ENCODE data around the gene TTLL3.

The TTLL3 gene

DNA sequence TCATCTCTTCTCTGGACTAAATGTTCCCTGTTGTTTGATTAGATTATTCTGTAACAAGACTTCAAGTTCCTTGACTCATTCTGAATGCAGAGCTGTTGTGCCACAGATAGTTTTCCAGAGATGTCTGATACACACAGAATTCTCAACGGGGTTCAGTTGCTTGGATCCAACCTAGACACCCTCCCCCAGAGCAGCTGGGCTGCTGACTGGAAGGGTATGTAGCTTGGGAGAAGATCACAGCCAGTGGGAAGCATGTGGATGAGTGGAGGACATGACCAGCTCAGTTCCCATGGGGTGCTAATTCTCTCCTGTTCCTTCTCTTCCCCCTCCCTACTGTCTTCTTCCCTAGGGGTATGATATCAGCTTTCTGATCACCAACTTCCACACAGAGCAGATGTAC lies 6.6 kb upstream of the TTLL3 start:
- Histone ChIP-seq H3K27me3 (ENCODE audit: insufficient read depth, low read depth) (no peaks in the 10 kb centered on the region), H3K27ac (no peak overlapping the region), H3K9ac (no peak overlapping the region), H4K20me1 (ENCODE audit: insufficient read depth) (no peaks in the 10 kb centered on the region), H3K79me2 (ENCODE audit: insufficient read depth, low read depth) (no peaks in the 10 kb centered on the region), H3K4me1 (ENCODE audit: low read depth, poor library complexity, severe bottlenecking) (peaks cover 2% of the 10 kb centered on the region), H3K4me2 (no peak overlapping the region), H3K36me3 (ENCODE audit: insufficient read depth) (no peaks in the 10 kb centered on the region; the same call in 1 of the 2 replicates), H2AFZ (ENCODE audit: low read depth) (no peak overlapping the region), H3K4me3 (IDR thresholded peaks at IDR 0.05; ENCODE audit: insufficient read depth, low read depth, low read length) (no peak overlapping the region)
- TF ChIP-seq, protein P1, sequence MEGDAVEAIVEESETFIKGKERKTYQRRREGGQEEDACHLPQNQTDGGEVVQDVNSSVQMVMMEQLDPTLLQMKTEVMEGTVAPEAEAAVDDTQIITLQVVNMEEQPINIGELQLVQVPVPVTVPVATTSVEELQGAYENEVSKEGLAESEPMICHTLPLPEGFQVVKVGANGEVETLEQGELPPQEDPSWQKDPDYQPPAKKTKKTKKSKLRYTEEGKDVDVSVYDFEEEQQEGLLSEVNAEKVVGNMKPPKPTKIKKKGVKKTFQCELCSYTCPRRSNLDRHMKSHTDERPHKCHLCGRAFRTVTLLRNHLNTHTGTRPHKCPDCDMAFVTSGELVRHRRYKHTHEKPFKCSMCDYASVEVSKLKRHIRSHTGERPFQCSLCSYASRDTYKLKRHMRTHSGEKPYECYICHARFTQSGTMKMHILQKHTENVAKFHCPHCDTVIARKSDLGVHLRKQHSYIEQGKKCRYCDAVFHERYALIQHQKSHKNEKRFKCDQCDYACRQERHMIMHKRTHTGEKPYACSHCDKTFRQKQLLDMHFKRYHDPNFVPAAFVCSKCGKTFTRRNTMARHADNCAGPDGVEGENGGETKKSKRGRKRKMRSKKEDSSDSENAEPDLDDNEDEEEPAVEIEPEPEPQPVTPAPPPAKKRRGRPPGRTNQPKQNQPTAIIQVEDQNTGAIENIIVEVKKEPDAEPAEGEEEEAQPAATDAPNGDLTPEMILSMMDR (conservative IDR thresholded peaks at IDR 0.05; ENCODE audit: low read depth, low read length) = no peak

DNA sequence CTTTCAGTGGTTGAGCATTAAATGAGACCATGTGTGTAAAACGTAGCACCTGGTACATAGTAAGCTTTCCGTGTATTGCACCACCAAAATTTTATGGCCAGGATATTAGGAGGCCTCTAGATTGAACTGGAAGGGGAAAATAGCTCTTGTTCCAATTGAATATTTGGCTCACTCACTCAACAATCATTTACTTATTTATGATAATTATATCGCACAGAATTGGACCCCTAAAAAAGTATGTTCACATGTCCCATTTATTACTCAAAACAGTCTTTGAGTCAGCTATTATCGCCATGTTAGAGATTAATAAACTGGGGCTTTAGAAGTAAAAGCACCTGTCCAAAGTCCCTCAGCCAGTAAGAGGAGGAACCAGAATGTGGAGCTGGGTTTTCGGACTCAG lies 5.1 kb upstream of the TTLL3 start:
- no peaks in the 10 kb centered on the region for H3K27me3 ChIP-seq (ENCODE audit: insufficient read depth, low read depth)

DNA sequence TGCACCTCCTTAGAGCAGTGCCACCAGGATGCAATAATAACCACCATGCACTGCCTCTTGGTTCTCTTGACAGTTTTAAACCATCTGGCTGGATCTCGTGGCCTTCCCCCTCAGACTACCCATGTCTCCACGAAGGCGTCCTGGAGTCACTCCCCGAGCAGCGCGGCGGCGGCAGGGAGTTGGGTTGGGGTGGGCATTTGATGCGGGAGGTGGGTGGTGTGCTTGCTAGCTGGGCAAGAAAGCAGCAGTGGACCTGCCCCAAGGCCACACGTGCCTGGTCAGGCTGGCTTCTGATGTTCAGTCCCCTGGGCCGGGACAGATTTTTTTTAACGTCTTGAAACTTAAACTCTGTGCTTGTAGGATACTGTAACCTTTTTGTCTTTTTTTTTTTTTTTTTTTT lies 3.9 kb upstream of the TTLL3 start:
- Histone ChIP-seq H3K27ac (no peak overlapping the region), H3K4me3 (IDR thresholded peaks at IDR 0.05; ENCODE audit: insufficient read depth, low read depth, low read length) (no peak overlapping the region), H3K4me1 (ENCODE audit: low read depth, poor library complexity, severe bottlenecking) (peaks cover 11% of the 10 kb centered on the region), H2AFZ (ENCODE audit: low read depth) (no peak overlapping the region), H3K36me3 (ENCODE audit: insufficient read depth) (no peaks in the 10 kb centered on the region; the same call in 1 of the 2 replicates), H3K27me3 (ENCODE audit: insufficient read depth, low read depth) (no peaks in the 10 kb centered on the region), H3K9ac (no peak overlapping the region), H4K20me1 (ENCODE audit: insufficient read depth) (no peaks in the 10 kb centered on the region), H3K79me2 (ENCODE audit: insufficient read depth, low read depth) (no peaks in the 10 kb centered on the region), H3K4me2 (no peak overlapping the region)
- TF ChIP-seq, protein P1 (conservative IDR thresholded peaks at IDR 0.05; ENCODE audit: low read depth, low read length) = no peak

More for the DNA sequence above, 5.1 kb upstream of the TTLL3 start:
- no peak overlapping the region for H2AFZ ChIP-seq (ENCODE audit: low read depth)
- H4K20me1 ChIP-seq (ENCODE audit: insufficient read depth) = no peaks in the 10 kb centered on the region
- H3K36me3 ChIP-seq (ENCODE audit: insufficient read depth) = no peaks in the 10 kb centered on the region; the same call in 1 of the 2 replicates
- no peak overlapping the region for H3K4me3 ChIP-seq (IDR thresholded peaks at IDR 0.05; ENCODE audit: insufficient read depth, low read depth, low read length)
- TF ChIP-seq, protein P1 (conservative IDR thresholded peaks at IDR 0.05; ENCODE audit: low read depth, low read length) = no peak
- no peak overlapping the region for H3K4me2 ChIP-seq
- no peaks in the 10 kb centered on the region for H3K79me2 ChIP-seq (ENCODE audit: insufficient read depth, low read depth)
- H3K4me1 ChIP-seq (ENCODE audit: low read depth, poor library complexity, severe bottlenecking) = peaks cover 11% of the 10 kb centered on the region
- H3K27ac ChIP-seq = no peak overlapping the region
- no peak overlapping the region for H3K9ac ChIP-seq

DNA sequence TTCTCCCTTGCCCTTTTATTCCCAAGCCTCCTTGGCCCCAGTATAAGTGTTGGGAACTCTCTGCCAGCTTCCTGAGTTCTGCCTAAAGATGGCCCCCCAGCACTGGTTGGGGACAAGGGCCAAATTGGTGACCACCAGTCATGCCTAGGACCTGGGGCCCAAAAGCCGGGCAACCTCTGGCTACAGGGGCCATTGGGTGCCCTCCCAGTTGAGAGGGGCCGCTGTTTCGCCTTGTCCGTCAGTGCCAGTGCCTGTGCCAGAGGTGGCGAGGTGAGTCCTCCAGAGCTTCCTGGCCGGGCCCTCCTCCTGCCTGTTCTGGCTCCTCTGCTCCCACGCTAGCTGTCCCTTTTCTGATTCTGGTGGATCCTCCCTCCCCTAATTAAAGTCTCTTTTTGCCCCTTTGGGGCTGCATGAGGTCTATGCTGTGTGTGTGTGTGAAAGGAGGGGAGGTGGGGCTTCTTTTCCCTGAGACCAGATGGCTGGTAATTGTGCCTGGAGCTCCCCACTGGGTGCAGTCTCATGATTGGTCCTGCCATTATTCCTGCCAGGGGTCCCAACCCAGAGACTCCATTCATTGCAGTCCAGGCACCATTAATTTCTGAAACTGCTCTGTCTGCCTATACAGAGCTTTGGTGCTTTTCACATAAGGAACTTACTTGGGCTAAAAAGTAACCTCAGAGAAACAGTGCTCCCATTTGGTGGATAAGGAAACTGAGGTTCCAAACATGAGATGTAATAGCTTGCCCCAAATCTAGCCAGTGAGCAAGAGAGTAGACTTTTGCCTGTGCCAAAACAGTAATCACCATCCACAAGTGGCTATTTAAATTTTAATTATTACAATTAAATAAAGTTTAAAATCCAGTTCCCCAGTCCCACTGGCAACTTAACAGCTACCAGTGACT lies 3.1 kb upstream of the TTLL3 start:
- Histone ChIP-seq H3K4me3 (IDR thresholded peaks at IDR 0.05; ENCODE audit: insufficient read depth, low read depth, low read length) (no peak overlapping the region), H3K9ac (no peak overlapping the region), H3K27me3 (ENCODE audit: insufficient read depth, low read depth) (no peaks in the 10 kb centered on the region), H3K27ac (no peak overlapping the region), H3K36me3 (ENCODE audit: insufficient read depth) (no peaks in the 10 kb centered on the region), H3K4me1 (ENCODE audit: low read depth, poor library complexity, severe bottlenecking) (peaks cover 11% of the 10 kb centered on the region), H3K4me2 (no peak overlapping the region), H3K79me2 (ENCODE audit: insufficient read depth, low read depth) (no peaks in the 10 kb centered on the region), H4K20me1 (ENCODE audit: insufficient read depth) (no peaks in the 10 kb centered on the region), H2AFZ (ENCODE audit: low read depth) (no peak overlapping the region)
- TF ChIP-seq, protein P1 (conservative IDR thresholded peaks at IDR 0.05; ENCODE audit: low read depth, low read length) = no peak
